ENCODE data around the gene PNPLA1.

The PNPLA1 gene

GRCh38 chr6:36239774-36240173 is 30.1 kb upstream of the PNPLA1 start:
- Histone ChIP-seq H3K4me2 (ENCODE audit: low read depth, low read length, poor library complexity, severe bottlenecking) (no peak overlapping the region), H2AFZ (ENCODE audit: low read depth, low read length, severe bottlenecking) (no peak overlapping the region), H3K9ac (ENCODE audit: low read length) (no peak overlapping the region), H3K79me2 (ENCODE audit: insufficient read depth, low read length) (no peaks in the 10 kb centered on the region), H3K4me3 (ENCODE audit: insufficient read depth, low read length, poor library complexity, severe bottlenecking) (no peak overlapping the region), H3K9me2 (replicated peaks; ENCODE audit: insufficient read depth, low read length) (no peaks in the 10 kb centered on the region), H3F3A (ENCODE audit: insufficient read depth) (no peaks in the 10 kb centered on the region), H4K20me1 (ENCODE audit: low read depth, low read length) (no peaks in the 10 kb centered on the region), H3K9me3 (ENCODE audit: insufficient read depth, low read length) (no peaks in the 10 kb centered on the region), H3K27ac (ENCODE audit: low read depth, low read length) (no peak overlapping the region), H3K36me3 (ENCODE audit: low read length) (no peaks in the 10 kb centered on the region), H3K27me3 (ENCODE audit: low read length) (no peaks in the 10 kb centered on the region)
- TF ChIP-seq CTCF (IDR thresholded peaks at IDR 0.05; ENCODE audit: insufficient read depth, low read length, poor library complexity, severe bottlenecking) (no peak), EZH2phosphoT487 (conservative IDR thresholded peaks at IDR 0.05; ENCODE audit: low read length) (no peak)

DNA sequence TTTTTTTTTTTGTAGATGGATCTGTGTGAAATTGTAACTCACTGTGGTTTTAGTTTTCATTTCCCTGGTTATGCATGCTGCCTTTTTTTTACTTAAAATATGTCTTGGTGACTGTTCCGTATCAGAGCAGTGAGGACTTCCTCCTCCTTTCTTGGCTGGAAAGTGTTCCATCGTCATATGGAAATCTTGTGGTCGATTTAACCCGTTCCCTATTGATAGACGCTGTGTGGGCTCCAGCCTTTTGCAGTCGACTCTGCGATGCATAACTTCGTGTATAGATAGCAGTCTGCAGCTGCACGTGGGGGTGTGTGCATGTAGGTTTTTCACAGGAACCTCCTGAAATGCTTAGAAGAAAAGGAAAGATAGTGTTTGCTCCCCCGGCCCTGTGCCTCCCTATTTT is 28.1 kb upstream of the PNPLA1 start:
- no peak for TF ChIP-seq CTCF (IDR thresholded peaks at IDR 0.05; ENCODE audit: insufficient read depth, low read length, poor library complexity, severe bottlenecking)
- Histone ChIP-seq H3K36me3 (ENCODE audit: low read length) (no peaks in the 10 kb centered on the region), H3K9ac (ENCODE audit: low read length) (no peak overlapping the region), H3K9me2 (replicated peaks; ENCODE audit: insufficient read depth, low read length) (no peaks in the 10 kb centered on the region), H3K4me3 (ENCODE audit: insufficient read depth, low read length, poor library complexity, severe bottlenecking) (no peak overlapping the region), H3K9me3 (ENCODE audit: insufficient read depth, low read length) (no peaks in the 10 kb centered on the region), H3K27ac (ENCODE audit: low read depth, low read length) (no peak overlapping the region), H3F3A (ENCODE audit: insufficient read depth) (no peaks in the 10 kb centered on the region), H2AFZ (ENCODE audit: low read depth, low read length, severe bottlenecking) (no peak overlapping the region), H3K79me2 (ENCODE audit: insufficient read depth, low read length) (no peaks in the 10 kb centered on the region), H4K20me1 (ENCODE audit: low read depth, low read length) (no peaks in the 10 kb centered on the region), H3K27me3 (ENCODE audit: low read length) (no peaks in the 10 kb centered on the region), H3K4me2 (ENCODE audit: low read depth, low read length, poor library complexity, severe bottlenecking) (no peak overlapping the region)

- no peaks in the 10 kb centered on the region for H3K79me2 ChIP-seq (ENCODE audit: insufficient read depth, low read length)
- H3K27ac ChIP-seq (ENCODE audit: low read depth, low read length) = no peak overlapping the region
- no peaks in the 10 kb centered on the region for H3K9me2 ChIP-seq (replicated peaks; ENCODE audit: insufficient read depth, low read length)
- no peaks in the 10 kb centered on the region for H3K9me3 ChIP-seq (ENCODE audit: insufficient read depth, low read length)
- H3K27me3 ChIP-seq (ENCODE audit: low read length) = no peaks in the 10 kb centered on the region
- H3K4me2 ChIP-seq (ENCODE audit: low read depth, low read length, poor library complexity, severe bottlenecking) = no peak overlapping the region
- TF ChIP-seq CTCF (IDR thresholded peaks at IDR 0.05; ENCODE audit: insufficient read depth, low read length, poor library complexity, severe bottlenecking) (no peak), EZH2phosphoT487 (conservative IDR thresholded peaks at IDR 0.05; ENCODE audit: low read length) (no peak)
- H3K36me3 ChIP-seq (ENCODE audit: low read length) = no peaks in the 10 kb centered on the region
- no peak overlapping the region for H3K9ac ChIP-seq (ENCODE audit: low read length)
- no peak overlapping the region for H2AFZ ChIP-seq (ENCODE audit: low read depth, low read length, severe bottlenecking)
- no peaks in the 10 kb centered on the region for H3F3A ChIP-seq (ENCODE audit: insufficient read depth)
- no peak overlapping the region for H3K4me3 ChIP-seq (ENCODE audit: insufficient read depth, low read length, poor library complexity, severe bottlenecking)
- H4K20me1 ChIP-seq (ENCODE audit: low read depth, low read length) = no peaks in the 10 kb centered on the region
Measured at GRCh38 chr6:36242161-36242560, 27.7 kb upstream of the PNPLA1 start.

DNA sequence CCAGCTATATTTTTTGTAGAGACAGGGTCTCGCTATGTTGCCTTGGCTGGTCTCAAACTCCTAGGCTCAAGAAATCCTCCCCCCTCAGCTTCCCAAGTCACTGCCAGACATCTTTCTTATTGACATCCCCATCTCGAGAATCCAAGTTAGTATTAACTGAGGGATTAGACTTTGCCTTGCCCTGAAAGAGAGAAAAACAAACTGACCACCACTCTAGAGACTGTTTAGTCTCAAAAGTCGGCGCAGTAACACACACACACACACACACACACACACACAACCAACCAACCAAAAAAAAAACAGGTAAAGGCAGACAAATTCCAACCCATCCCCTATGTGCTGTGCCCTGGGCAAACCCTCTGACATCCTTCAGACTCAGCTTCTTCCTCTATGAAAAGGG is 27.2 kb upstream of the PNPLA1 start:
- Histone ChIP-seq H3K79me2 (ENCODE audit: insufficient read depth, low read length) (no peaks in the 10 kb centered on the region), H3K4me2 (ENCODE audit: low read depth, low read length, poor library complexity, severe bottlenecking) (no peak overlapping the region), H3K9me3 (ENCODE audit: insufficient read depth, low read length) (no peaks in the 10 kb centered on the region)

More for the DNA sequence above, 27.2 kb upstream of the PNPLA1 start:
- TF ChIP-seq CTCF (IDR thresholded peaks at IDR 0.05; ENCODE audit: insufficient read depth, low read length, poor library complexity, severe bottlenecking) = no peak
- TF ChIP-seq EZH2phosphoT487 (conservative IDR thresholded peaks at IDR 0.05; ENCODE audit: low read length) = no peak
- Histone ChIP-seq H3F3A (ENCODE audit: insufficient read depth) (no peaks in the 10 kb centered on the region), H3K9me2 (replicated peaks; ENCODE audit: insufficient read depth, low read length) (no peaks in the 10 kb centered on the region), H3K27me3 (ENCODE audit: low read length) (no peaks in the 10 kb centered on the region), H3K9ac (ENCODE audit: low read length) (no peak overlapping the region), H3K27ac (ENCODE audit: low read depth, low read length) (no peak overlapping the region), H4K20me1 (ENCODE audit: low read depth, low read length) (no peaks in the 10 kb centered on the region), H3K36me3 (ENCODE audit: low read length) (no peaks in the 10 kb centered on the region), H3K4me3 (ENCODE audit: insufficient read depth, low read length, poor library complexity, severe bottlenecking) (no peak overlapping the region), H2AFZ (ENCODE audit: low read depth, low read length, severe bottlenecking) (no peak overlapping the region)
